ENCODE measurements around the gene IL17RA.
A peak's percentile ranks its signal among the peaks of the same experiment; 100 is the strongest.

Gene IL17RA

DNA sequence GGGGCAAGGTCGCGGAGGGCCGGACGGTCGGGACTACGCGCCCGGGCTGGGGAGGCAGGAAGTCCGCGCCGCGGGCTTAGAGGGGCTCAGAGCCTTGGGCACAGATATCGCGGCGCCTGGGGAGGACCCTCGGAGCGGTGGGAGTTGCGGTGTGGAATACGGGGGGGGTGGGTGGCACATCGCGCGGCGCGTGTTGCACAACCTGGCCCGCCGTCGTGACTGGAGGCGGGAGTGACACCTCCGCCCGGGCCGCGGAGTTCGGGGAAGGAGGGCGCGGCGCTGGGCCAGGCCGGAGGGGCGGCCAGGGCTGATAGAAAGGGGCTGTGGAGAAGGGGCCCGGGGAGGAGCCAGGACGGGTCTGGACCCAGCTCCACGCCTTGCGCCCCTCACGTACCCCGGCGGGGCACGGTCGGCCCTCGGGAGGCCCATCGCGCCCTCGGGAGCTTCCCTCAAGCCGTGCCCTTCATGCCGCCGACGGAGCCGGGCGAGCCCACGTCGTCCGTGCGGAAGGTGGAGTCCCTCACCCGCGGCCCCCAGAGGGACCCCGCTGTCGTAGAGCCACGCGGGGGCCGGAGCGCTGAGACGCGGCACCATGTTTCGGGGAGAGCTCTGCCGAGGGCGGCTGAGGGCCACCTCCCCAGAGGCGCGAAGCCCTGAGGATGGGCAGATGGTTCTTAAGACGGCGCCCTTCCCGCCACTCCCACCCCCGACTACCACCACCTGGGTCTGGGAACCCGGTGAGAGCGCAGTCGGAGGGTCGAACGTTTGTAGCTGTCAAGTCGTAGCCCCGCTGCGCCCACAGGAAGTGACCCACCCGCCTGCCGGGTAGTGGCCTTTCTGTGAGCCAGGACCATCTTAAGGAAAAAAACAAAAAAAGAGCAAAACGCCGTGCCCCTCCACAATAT is 729 bp downstream of the IL17RA start:
- peak overlapping the region; percentile 85 for H3K4me3 ChIP-seq (ENCODE audit: low read depth, low read length)
- TF ChIP-seq, protein P1, sequence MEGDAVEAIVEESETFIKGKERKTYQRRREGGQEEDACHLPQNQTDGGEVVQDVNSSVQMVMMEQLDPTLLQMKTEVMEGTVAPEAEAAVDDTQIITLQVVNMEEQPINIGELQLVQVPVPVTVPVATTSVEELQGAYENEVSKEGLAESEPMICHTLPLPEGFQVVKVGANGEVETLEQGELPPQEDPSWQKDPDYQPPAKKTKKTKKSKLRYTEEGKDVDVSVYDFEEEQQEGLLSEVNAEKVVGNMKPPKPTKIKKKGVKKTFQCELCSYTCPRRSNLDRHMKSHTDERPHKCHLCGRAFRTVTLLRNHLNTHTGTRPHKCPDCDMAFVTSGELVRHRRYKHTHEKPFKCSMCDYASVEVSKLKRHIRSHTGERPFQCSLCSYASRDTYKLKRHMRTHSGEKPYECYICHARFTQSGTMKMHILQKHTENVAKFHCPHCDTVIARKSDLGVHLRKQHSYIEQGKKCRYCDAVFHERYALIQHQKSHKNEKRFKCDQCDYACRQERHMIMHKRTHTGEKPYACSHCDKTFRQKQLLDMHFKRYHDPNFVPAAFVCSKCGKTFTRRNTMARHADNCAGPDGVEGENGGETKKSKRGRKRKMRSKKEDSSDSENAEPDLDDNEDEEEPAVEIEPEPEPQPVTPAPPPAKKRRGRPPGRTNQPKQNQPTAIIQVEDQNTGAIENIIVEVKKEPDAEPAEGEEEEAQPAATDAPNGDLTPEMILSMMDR (IDR thresholded peaks at IDR 0.05; ENCODE audit: low read depth, low read length, missing control alignments) = no peak
- DNase-seq (ENCODE audit: low read depth) = no peak

DNA sequence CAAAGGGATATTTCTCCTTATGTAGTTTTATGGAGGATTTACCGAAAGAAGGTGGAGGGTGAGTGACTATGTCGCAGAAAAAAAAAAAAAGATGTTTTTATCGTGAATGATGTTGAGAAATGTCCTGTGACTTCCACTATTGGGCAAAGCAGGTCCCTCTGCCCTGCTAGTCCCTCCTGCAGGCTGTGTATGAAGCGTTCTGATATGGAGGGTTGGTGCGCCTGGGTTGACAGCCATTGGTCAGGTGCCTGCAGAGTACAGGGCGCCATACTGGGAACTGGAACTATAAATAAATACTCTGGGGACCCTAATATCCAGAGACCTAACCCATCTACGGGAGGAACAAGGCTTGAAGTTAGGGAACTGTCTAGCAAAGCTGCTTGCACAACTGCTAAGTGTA is 1.5 kb downstream of the IL17RA start:
- no peak overlapping the region for H3K4me3 ChIP-seq (ENCODE audit: low read depth, low read length)
- TF ChIP-seq, protein P1 (IDR thresholded peaks at IDR 0.05; ENCODE audit: low read depth, low read length, missing control alignments) = no peak
- DNase-seq (ENCODE audit: low read depth) = no peak

DNA sequence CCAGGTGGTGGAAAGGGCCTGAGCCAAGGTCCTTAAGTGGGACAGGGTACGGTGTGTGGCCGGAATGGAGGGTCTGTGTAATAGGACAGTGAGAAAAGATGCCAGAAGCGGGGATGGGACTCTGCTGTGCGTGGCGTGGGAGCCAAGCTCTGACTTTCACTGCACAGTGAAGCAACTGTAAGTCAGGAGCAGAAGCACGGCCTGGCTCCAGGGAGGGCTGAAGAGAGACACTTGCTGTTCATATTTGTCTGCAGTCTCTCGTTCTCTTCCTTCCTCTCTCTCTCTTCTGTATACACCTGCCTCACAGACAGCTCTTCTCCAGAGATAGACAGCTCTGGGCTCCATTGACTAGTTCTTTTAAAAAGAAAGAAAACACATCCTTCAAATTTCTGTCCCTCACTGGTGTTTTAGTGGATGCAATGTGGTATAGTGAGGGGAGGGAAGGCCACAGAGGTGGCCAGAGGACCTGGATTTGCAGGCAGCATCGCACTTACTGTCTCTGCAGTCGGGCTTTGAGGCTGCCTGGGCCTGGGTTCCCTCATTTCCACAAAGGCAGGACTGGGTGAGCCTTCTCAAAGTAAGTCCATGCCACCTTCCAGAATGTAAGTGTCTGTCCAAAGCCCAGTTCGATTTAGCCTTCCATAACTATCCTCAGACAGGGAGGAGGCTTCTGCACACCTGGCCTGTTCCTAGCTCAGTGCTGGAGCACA is 2.1 kb downstream of the IL17RA start:
- TF ChIP-seq, protein P1 (IDR thresholded peaks at IDR 0.05; ENCODE audit: low read depth, low read length, missing control alignments) = no peak
- H3K4me3 ChIP-seq (ENCODE audit: low read depth, low read length) = no peak overlapping the region
- no peak for DNase-seq (ENCODE audit: low read depth)

DNA sequence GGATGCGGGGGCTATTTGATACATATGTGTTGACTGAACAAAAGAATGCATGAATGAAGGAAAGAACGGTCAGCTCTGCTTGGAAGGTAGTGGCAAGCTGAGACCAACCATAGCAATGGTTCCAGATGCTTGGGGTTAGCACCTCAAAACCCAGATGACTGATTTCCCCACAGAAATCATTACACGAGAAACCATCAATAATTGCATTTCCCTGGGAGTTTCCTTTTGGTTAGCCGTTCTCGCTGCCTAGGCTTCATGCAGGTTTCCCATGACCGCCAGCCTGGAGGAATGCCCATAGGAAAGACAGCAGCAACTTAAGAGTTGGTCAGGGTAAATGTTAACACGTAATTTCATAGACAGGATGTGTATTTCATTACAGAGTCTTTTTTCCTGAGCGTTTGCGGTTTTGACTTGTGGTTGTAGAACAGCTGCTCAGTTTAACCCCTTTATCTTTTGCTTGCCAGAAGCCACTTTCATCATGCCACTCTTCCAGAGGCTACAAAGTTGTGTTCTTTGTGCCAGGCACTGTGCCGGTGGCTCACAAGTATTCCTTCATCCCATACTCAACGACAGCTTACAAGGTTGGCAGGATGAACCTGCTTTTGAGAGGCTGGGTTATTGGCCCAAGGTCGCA is 2.8 kb downstream of the IL17RA start:
- TF ChIP-seq, protein P1 (IDR thresholded peaks at IDR 0.05; ENCODE audit: low read depth, low read length, missing control alignments) = no peak
- no peak overlapping the region for H3K4me3 ChIP-seq (ENCODE audit: low read depth, low read length)
- DNase-seq (ENCODE audit: low read depth) = peak; percentile 44

DNA sequence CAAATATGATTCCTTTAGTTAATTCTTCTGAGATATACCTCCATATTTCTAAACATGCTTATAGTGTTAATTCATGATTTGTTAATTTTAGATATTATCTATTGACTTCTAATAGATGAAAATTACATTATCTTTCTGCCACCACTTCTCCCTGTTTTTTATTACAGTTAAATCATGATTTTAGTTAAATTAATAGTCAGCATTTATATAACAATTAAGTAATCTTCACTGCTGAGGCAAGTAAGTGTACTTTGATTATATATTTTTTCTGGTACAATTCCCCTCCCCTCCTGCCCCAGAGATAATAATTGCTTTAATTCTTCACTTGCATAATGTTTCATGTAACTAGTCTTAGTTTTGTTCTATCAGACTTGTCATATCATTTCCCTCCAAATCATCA is 5.8 kb downstream of the IL17RA start:
- H3K4me3 ChIP-seq (ENCODE audit: low read depth, low read length) = no peak overlapping the region
- TF ChIP-seq, protein P1 (IDR thresholded peaks at IDR 0.05; ENCODE audit: low read depth, low read length, missing control alignments) = no peak
- no peak for DNase-seq (ENCODE audit: low read depth)

DNA sequence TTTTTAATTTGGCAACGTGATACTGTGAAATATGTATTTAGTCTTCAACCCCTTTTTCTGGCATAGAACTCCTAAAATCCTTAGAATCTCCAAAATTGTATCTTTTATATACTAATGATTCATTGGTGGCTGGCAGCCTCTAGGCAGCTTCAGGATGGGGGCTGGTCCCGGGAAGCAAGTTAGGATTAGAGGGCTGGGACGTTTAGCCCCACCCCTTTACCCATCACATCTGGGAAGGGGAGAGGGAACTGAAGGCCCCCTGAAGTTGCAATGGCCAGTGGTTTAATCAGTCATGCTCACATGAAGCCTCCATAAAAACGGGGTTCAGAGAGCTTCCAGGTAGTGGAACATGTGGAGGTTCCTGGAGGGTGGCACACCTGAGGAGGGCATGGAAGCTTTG is 7.1 kb downstream of the IL17RA start:
- TF ChIP-seq, protein P1 (IDR thresholded peaks at IDR 0.05; ENCODE audit: low read depth, low read length, missing control alignments) = no peak
- H3K4me3 ChIP-seq (ENCODE audit: low read depth, low read length) = no peak overlapping the region
- DNase-seq (ENCODE audit: low read depth) = no peak

All from GM12864 (cell line).